Activated T-cell treated with anti-CD3 and anti-CD28 coated beads for 1 hour (primary cell): Measurements from ENCODE around the gene COL4A2.
"Not testable (repeated sequence)": the region's sequence is repeated elsewhere in the genome, so short reads cannot be mapped to it uniquely, and the experiment has no call there.

ENCODE experiments used
- DNase-seq: peaks from one replicate; pipeline ENCODE4 v3.0.0-alpha.2; 2020; ENCODE audit warnings: low read depth

The COL4A2 gene

GRCh38 chr13:110379905-110380341 is 72.8 kb downstream of the COL4A2 start:
- no peak for DNase-seq

- DNase-seq = no peak
Measured at GRCh38 chr13:110380359-110381028, 73.4 kb downstream of the COL4A2 start.

- DNase-seq = no peak
Measured at GRCh38 chr13:110381029-110381360, 73.9 kb downstream of the COL4A2 start.

- no peak for DNase-seq
Measured at GRCh38 chr13:110382229-110382628, 75.1 kb downstream of the COL4A2 start.

- DNase-seq = no peak
Measured at GRCh38 chr13:110382830-110383229, 75.7 kb downstream of the COL4A2 start.

- DNase-seq = no peak
Measured at GRCh38 chr13:110387451-110388107, 80.5 kb downstream of the COL4A2 start.

GRCh38 chr13:110388108-110388943 is 81.2 kb downstream of the COL4A2 start:
- no peak for DNase-seq

GRCh38 chr13:110390567-110390966 is 83.5 kb downstream of the COL4A2 start:
- DNase-seq = no peak

GRCh38 chr13:110391273-110391672 is 84.2 kb downstream of the COL4A2 start:
- DNase-seq = no peak

GRCh38 chr13:110392510-110393240 is 85.6 kb downstream of the COL4A2 start:
- DNase-seq = no peak

- DNase-seq = no peak
Measured at GRCh38 chr13:110393761-110394160, 86.7 kb downstream of the COL4A2 start.

- DNase-seq = no peak
Measured at GRCh38 chr13:110394371-110394841, 87.3 kb downstream of the COL4A2 start.

- not testable (repeated sequence) for DNase-seq
Measured at GRCh38 chr13:110395616-110396015, 88.5 kb downstream of the COL4A2 start.

- no peak for DNase-seq
Measured at GRCh38 chr13:110396476-110396875, 89.4 kb downstream of the COL4A2 start.

- no peak for DNase-seq
Measured at GRCh38 chr13:110396913-110397381, 89.9 kb downstream of the COL4A2 start.

- DNase-seq = no peak
Measured at GRCh38 chr13:110397436-110398115, 90.5 kb downstream of the COL4A2 start.

GRCh38 chr13:110398564-110399507 is 91.8 kb downstream of the COL4A2 start:
- no peak for DNase-seq

GRCh38 chr13:110399801-110400200 is 92.7 kb downstream of the COL4A2 start:
- no peak for DNase-seq

GRCh38 chr13:110400786-110401533 is 93.9 kb downstream of the COL4A2 start:
- DNase-seq = no peak
